ENCODE measurements around the gene SEC31A. TPM values are rescaled to one million over a fixed set of nuclear protein-coding genes. Genes with fewer than 3 reads are reported as not detected.

The SEC31A gene
- total RNA-seq, 1 experiment from 2014 or later = 70.2 TPM

DNA sequence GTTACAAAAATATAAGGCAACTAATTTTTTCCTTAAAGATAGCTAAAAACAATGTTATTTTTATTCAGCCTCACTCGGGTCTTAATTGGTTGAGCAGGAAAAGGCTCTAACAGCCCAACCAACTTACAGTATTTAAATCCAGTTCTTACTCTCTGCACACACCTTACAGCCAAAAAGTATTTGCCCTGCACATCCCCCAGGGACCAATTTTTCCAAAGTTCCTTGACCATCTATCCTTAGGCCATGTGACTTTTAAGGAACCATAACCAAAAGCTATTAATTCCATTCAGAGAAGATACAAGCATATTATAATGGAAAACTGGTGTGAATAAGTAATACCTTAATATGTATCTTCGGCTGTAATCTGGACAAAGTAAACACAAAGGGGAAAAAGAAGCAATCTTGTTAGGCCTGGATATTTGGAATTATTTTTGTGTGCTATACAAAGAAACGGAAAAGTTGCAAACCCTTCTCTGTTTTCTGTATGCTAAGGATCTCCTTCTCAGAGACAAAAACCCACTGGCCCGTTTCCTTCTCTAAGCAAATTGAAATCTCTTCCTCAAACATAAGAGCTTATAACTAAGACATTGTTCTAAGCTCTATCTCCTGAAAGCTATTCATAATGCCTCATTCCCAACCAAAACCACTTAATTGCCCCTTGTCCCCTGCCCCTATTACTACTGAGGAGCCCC lies 8.6 kb upstream of the SEC31A start:
- peak overlapping the region; percentile 93 for H3K27ac ChIP-seq (ENCODE audit: low read length)
- H3K9me3 ChIP-seq (ENCODE audit: low read length) = no peaks in the 10 kb centered on the region
- peak overlapping the region; percentile 82 for H3K9ac ChIP-seq (ENCODE audit: low read length)
- DNase-seq = peak; percentile 47
- no peak overlapping the region for H2AFZ ChIP-seq (ENCODE audit: low read length)
- no peaks in the 10 kb centered on the region for H3K9me2 ChIP-seq (replicated peaks; ENCODE audit: insufficient read depth, low read length)
- peaks cover 69% of the 10 kb centered on the region for H3K79me2 ChIP-seq (ENCODE audit: low read length)
- peak overlapping the region; percentile 87 for H3K4me2 ChIP-seq (ENCODE audit: low read depth, low read length, poor library complexity, severe bottlenecking)
- peak overlapping the region; percentile 97 for H3K4me3 ChIP-seq (ENCODE audit: low read length)
- H3K4me1 ChIP-seq (ENCODE audit: low read length) = peaks cover 50% of the 10 kb centered on the region
- peaks cover 13% of the 10 kb centered on the region; the same call in 1 of the 2 replicates for H4K20me1 ChIP-seq (ENCODE audit: insufficient read depth, low read depth, low read length)
- H3K27me3 ChIP-seq (ENCODE audit: low read length) = no peaks in the 10 kb centered on the region
- H3K36me3 ChIP-seq (ENCODE audit: insufficient read depth, low read length) = peaks cover 33% of the 10 kb centered on the region

DNA sequence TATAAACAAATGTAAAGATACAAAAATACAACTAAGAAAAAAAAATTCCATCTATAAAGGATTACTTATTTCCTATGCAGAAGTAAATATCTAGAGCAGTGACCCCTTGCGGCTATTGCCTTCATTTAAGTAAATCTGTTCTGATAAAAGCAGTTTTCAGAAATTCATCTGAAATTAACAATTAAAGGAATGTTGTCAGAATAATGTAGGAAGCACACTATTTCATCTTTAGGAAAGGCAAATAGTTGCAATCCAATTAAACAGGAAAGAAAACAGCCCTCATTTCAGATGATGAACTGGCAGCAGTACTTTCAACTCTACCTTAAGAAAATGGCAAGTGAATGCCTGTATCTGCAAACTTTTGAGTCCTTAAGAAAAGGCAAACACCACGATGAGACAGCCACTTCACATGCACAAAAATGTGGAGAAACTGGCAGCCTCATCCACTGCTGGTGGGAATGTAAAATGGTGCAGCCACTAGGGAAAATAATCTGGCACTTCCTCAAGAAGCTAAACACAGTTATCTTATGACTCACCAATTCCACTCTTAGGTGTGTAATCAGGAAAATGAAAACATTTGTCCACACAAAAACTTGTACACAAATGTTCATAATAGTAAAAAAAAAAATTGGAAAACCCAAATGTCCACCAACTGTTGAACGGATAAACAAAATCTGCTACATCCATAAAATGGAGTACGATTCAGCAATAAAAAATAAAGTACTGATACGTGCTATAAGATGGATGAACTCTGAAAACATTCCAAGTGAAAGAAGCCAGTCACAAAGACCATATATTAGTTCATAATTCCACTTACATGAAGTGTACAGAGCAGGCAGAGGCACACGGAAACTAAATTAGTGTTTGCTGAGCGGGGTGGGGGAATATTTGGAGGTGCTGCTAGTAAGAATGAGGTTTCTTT lies 7.6 kb upstream of the SEC31A start:
- Histone ChIP-seq H4K20me1 (ENCODE audit: insufficient read depth, low read depth, low read length) (peaks cover 13% of the 10 kb centered on the region; the same call in 1 of the 2 replicates), H3K9me3 (ENCODE audit: low read length) (no peaks in the 10 kb centered on the region), H3K4me2 (ENCODE audit: low read depth, low read length, poor library complexity, severe bottlenecking) (peak overlapping the region; percentile 87), H3K4me1 (ENCODE audit: low read length) (peaks cover 59% of the 10 kb centered on the region), H3K79me2 (ENCODE audit: low read length) (peaks cover 68% of the 10 kb centered on the region), H3K36me3 (ENCODE audit: insufficient read depth, low read length) (peaks cover 42% of the 10 kb centered on the region), H3K9me2 (replicated peaks; ENCODE audit: insufficient read depth, low read length) (no peaks in the 10 kb centered on the region), H3K9ac (ENCODE audit: low read length) (peak overlapping the region; percentile 82), H3K4me3 (ENCODE audit: low read length) (peak overlapping the region; percentile 97), H3K27ac (ENCODE audit: low read length) (peak overlapping the region; percentile 93), H2AFZ (ENCODE audit: low read length) (no peak overlapping the region), H3K27me3 (ENCODE audit: low read length) (no peaks in the 10 kb centered on the region)
- DNase-seq = no peak

- H3K27me3 ChIP-seq (ENCODE audit: low read length) = no peaks in the 10 kb centered on the region
- H3K27ac ChIP-seq (ENCODE audit: low read length) = no peak overlapping the region
- peaks cover 68% of the 10 kb centered on the region for H3K4me1 ChIP-seq (ENCODE audit: low read length)
- peaks cover 47% of the 10 kb centered on the region for H3K36me3 ChIP-seq (ENCODE audit: insufficient read depth, low read length)
- no peak overlapping the region for H3K9ac ChIP-seq (ENCODE audit: low read length)
- H3K9me3 ChIP-seq (ENCODE audit: low read length) = no peaks in the 10 kb centered on the region
- H3K9me2 ChIP-seq (replicated peaks; ENCODE audit: insufficient read depth, low read length) = no peaks in the 10 kb centered on the region
- no peak for DNase-seq
- H2AFZ ChIP-seq (ENCODE audit: low read length) = no peak overlapping the region
- no peak overlapping the region for H3K4me3 ChIP-seq (ENCODE audit: low read length)
- H3K79me2 ChIP-seq (ENCODE audit: low read length) = peaks cover 53% of the 10 kb centered on the region
- peaks cover 13% of the 10 kb centered on the region; the same call in 1 of the 2 replicates for H4K20me1 ChIP-seq (ENCODE audit: insufficient read depth, low read depth, low read length)
- peak overlapping the region; percentile 87 for H3K4me2 ChIP-seq (ENCODE audit: low read depth, low read length, poor library complexity, severe bottlenecking)
Observed at GRCh38 chr4:82896755-82897154, 5.8 kb upstream of the SEC31A start.

DNA sequence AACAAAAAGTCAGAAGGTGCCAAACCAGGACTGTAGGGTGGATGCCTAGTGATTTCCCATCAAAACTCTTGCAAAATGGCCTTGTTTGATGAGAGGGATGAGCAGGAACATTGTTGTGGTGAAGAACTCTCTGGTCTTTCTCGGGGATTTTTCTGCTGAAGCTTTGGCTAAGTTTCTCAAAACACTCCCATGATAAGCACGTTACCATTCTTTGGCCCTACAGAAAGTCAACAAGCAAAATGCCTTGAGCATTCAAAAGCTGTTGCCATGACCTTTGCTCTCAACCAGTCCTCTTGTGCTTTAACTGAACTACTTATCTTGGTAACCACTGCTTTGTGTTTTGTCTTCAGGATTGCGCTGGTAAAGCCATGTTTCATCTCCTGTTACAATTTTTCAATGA lies 3.0 kb upstream of the SEC31A start:
- H3K36me3 ChIP-seq (ENCODE audit: insufficient read depth, low read length) = peaks cover 44% of the 10 kb centered on the region
- peak overlapping the region; percentile 82 for H3K4me2 ChIP-seq (ENCODE audit: low read depth, low read length, poor library complexity, severe bottlenecking)

GRCh38 chr4:82892467-82892802 lies 1.5 kb upstream of the SEC31A start:
- peak overlapping the region; percentile 76; the same call in 1 of the 2 replicates for H3K9ac ChIP-seq (ENCODE audit: low read length)
- peaks cover 29% of the 10 kb centered on the region for H3K36me3 ChIP-seq (ENCODE audit: insufficient read depth, low read length)
- H3K4me3 ChIP-seq (ENCODE audit: low read length) = peak overlapping the region; percentile 84

More for the DNA sequence above, 3.0 kb upstream of the SEC31A start:
- H3K4me1 ChIP-seq (ENCODE audit: low read length) = peaks cover 76% of the 10 kb centered on the region
- H3K9ac ChIP-seq (ENCODE audit: low read length) = no peak overlapping the region; the same call in 1 of the 2 replicates
- H3K27me3 ChIP-seq (ENCODE audit: low read length) = no peaks in the 10 kb centered on the region
- H3K79me2 ChIP-seq (ENCODE audit: low read length) = peaks cover 52% of the 10 kb centered on the region
- no peak overlapping the region for H3K27ac ChIP-seq (ENCODE audit: low read length)
- DNase-seq = no peak
- no peak overlapping the region for H2AFZ ChIP-seq (ENCODE audit: low read length)
- H4K20me1 ChIP-seq (ENCODE audit: insufficient read depth, low read depth, low read length) = peaks cover 10% of the 10 kb centered on the region; the same call in 1 of the 2 replicates
- H3K4me3 ChIP-seq (ENCODE audit: low read length) = no peak overlapping the region
- H3K9me3 ChIP-seq (ENCODE audit: low read length) = no peaks in the 10 kb centered on the region
- no peaks in the 10 kb centered on the region for H3K9me2 ChIP-seq (replicated peaks; ENCODE audit: insufficient read depth, low read length)

GRCh38 chr4:82891707-82892466 lies 934 bp upstream of the SEC31A start:
- Histone ChIP-seq H2AFZ (ENCODE audit: low read length) (no peak overlapping the region), H3K9me3 (ENCODE audit: low read length) (no peaks in the 10 kb centered on the region), H3K36me3 (ENCODE audit: insufficient read depth, low read length) (peaks cover 25% of the 10 kb centered on the region), H4K20me1 (ENCODE audit: insufficient read depth, low read depth, low read length) (no peaks in the 10 kb centered on the region), H3K27ac (ENCODE audit: low read length) (peak overlapping the region; percentile 85), H3K4me2 (ENCODE audit: low read depth, low read length, poor library complexity, severe bottlenecking) (peak overlapping the region; percentile 82), H3K27me3 (ENCODE audit: low read length) (no peaks in the 10 kb centered on the region), H3K9me2 (replicated peaks; ENCODE audit: insufficient read depth, low read length) (no peaks in the 10 kb centered on the region), H3K4me3 (ENCODE audit: low read length) (peak overlapping the region; percentile 84), H3K9ac (ENCODE audit: low read length) (peak overlapping the region; percentile 76), H3K79me2 (ENCODE audit: low read length) (peaks cover 49% of the 10 kb centered on the region), H3K4me1 (ENCODE audit: low read length) (peaks cover 63% of the 10 kb centered on the region)
- peak; percentile 46 for DNase-seq

More at GRCh38 chr4:82892467-82892802, 1.5 kb upstream of the SEC31A start:
- Histone ChIP-seq H3K4me2 (ENCODE audit: low read depth, low read length, poor library complexity, severe bottlenecking) (peak overlapping the region; percentile 82), H4K20me1 (ENCODE audit: insufficient read depth, low read depth, low read length) (no peaks in the 10 kb centered on the region), H3K9me2 (replicated peaks; ENCODE audit: insufficient read depth, low read length) (no peaks in the 10 kb centered on the region), H2AFZ (ENCODE audit: low read length) (no peak overlapping the region), H3K27ac (ENCODE audit: low read length) (peak overlapping the region; percentile 85), H3K79me2 (ENCODE audit: low read length) (peaks cover 49% of the 10 kb centered on the region), H3K9me3 (ENCODE audit: low read length) (no peaks in the 10 kb centered on the region), H3K4me1 (ENCODE audit: low read length) (peaks cover 64% of the 10 kb centered on the region), H3K27me3 (ENCODE audit: low read length) (no peaks in the 10 kb centered on the region)
- DNase-seq = no peak

DNA sequence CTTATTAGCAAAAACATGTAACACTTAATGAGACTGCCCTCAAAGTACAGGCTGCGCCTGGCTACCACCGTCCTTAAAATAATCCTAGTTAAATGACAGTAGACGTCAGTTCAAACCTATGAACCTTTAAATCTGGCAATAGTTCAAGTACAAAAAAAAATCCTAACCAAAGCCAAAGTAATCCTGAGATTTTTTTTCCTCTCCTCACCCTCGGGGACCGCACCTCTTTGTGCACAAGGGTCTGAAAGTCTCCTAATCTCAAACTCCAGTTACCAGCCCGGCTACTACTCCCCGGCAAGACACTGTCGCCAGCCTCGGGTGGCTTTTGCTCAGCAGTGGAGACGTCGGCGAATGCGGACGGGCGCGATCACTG lies 439 bp downstream of the SEC31A start:
- H3K4me3 ChIP-seq (ENCODE audit: low read length) = peak overlapping the region; percentile 84

More for the DNA sequence above, 439 bp downstream of the SEC31A start:
- Histone ChIP-seq H3K36me3 (ENCODE audit: insufficient read depth, low read length) (peaks cover 20% of the 10 kb centered on the region; the same call in 1 of the 2 replicates), H3K79me2 (ENCODE audit: low read length) (peaks cover 51% of the 10 kb centered on the region), H3K9me2 (replicated peaks; ENCODE audit: insufficient read depth, low read length) (no peaks in the 10 kb centered on the region), H4K20me1 (ENCODE audit: insufficient read depth, low read depth, low read length) (no peaks in the 10 kb centered on the region), H2AFZ (ENCODE audit: low read length) (peak overlapping the region; percentile 81; the same call in 1 of the 2 replicates), H3K4me2 (ENCODE audit: low read depth, low read length, poor library complexity, severe bottlenecking) (peak overlapping the region; percentile 72), H3K27ac (ENCODE audit: low read length) (peak overlapping the region; percentile 85), H3K9me3 (ENCODE audit: low read length) (no peaks in the 10 kb centered on the region), H3K4me1 (ENCODE audit: low read length) (peaks cover 62% of the 10 kb centered on the region), H3K9ac (ENCODE audit: low read length) (peak overlapping the region; percentile 91), H3K27me3 (ENCODE audit: low read length) (no peaks in the 10 kb centered on the region)
- no peak for DNase-seq

Measured in Karpas-422 (cell line).